Kidney tubule cell (primary cell): Measurements from ENCODE around the gene KIR3DL1.
A peak's percentile ranks its signal among the peaks of the same experiment; 100 is the strongest.
"Not testable (repeated sequence)": the region's sequence is repeated elsewhere in the genome, so short reads cannot be mapped to it uniquely, and the experiment has no call there.

Experiments
- DNase-seq: peaks from one replicate; pipeline ENCODE4 v3.0.0-alpha.2; 2018; ENCODE audit warnings: low spot score

The KIR3DL1 gene

DNA sequence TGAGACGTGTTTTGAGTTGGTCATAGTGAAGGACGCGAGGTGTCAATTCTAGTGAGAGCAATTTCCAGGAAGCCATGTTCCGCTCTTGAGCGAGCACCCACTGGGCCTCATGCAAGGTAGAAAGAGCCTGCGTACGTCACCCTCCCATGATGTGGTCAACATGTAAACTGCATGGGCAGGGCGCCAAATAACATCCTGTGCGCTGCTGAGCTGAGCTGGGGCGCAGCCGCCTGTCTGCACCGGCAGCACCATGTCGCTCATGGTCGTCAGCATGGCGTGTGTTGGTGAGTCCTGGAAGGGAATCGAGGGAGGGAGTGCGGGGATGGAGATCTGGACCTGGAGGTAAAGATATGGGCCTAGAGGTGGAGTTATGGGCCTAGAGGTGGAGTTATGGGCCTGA lies at the start of gene KIR3DL1:
Gene KIR3DL1 (plus strand): TSS at position 218 of the 400 bp plus-strand sequence.
- DNase-seq = not testable (repeated sequence)

GRCh38 chr19:54769646-54770045 lies 46.6 kb upstream of the KIR3DL1 start, which contains the start of gene KIR2DL1:
Gene KIR2DL1, plus strand, starts transcription at chr19:54769793. Its CDS starts 58 bp downstream, at chr19:54769851.
- DNase-seq = not testable (repeated sequence)

- DNase-seq = not testable (repeated sequence)
These were observed 45.8 kb upstream of the KIR3DL1 start for GRCh38 chr19:54770511-54770910.

- DNase-seq = peak; percentile 26
These were observed 45.0 kb upstream of the KIR3DL1 start for GRCh38 chr19:54771018-54771960.

DNA sequence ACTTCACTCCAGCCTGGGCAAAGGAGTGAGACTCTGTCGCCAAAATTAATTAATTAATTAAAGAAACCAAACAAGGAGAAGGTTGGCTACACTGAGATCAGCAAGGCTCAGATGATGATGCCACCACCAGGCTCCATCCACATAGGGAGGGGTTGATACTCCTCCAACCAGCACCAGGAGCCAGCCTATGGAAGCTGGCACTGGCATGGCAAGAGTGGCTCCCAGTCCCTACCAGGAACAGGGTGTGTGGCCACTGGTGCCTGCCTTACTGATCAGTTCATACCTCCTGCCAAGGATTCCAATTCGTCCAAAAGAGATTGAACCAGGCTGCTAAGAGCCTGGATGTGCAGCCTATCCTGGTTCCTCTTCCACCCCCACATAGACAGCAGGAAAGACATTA lies 43.6 kb upstream of the KIR3DL1 start:
- not testable (repeated sequence) for DNase-seq

- DNase-seq = not testable (repeated sequence)
These were observed 41.0 kb upstream of the KIR3DL1 start for GRCh38 chr19:54775095-54775815.

DNA sequence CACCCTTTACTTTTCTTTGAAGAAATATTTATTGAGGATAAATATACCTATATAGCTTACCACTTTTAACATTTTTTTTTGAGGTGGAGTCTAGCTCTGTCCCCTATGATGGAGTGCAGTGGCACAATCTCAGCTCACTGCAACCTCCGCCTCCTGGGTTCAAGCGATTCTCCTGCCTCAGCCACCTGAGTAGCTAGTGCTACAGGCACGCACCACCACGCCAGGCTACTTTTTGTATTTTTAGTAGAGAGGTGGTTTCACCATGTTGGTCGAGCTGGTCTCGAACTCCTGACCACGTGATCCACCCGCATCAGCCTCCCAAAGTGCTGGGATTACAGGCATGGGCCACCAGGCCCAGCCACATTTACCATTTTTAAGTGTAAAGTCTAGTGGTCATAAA lies 40.4 kb upstream of the KIR3DL1 start:
- not testable (repeated sequence) for DNase-seq

GRCh38 chr19:54777851-54778250 lies 38.4 kb upstream of the KIR3DL1 start:
- DNase-seq = not testable (repeated sequence)

GRCh38 chr19:54778896-54779295 lies 37.4 kb upstream of the KIR3DL1 start:
- not testable (repeated sequence) for DNase-seq

DNA sequence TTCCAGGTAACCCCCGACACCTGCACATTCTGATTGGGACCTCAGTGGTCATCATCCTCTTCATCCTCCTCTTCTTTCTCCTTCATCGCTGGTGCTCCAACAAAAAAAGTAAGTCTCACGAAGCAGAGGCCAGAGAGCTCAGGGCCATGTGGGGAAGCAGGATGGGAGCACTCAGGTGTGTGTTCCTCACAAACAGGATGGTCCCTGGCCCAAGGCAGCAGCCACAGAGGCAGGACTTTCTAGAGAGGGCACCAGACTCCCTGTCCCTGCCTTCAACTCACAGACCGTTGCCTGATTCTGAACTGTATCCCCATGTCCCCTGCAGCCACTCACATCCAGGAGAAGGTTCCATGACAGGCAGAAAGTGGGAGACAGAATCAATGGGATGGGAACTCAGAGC lies 33.4 kb upstream of the KIR3DL1 start:
- not testable (repeated sequence) for DNase-seq

GRCh38 chr19:54786091-54786723 lies 30.1 kb upstream of the KIR3DL1 start:
- DNase-seq = not testable (repeated sequence)

DNA sequence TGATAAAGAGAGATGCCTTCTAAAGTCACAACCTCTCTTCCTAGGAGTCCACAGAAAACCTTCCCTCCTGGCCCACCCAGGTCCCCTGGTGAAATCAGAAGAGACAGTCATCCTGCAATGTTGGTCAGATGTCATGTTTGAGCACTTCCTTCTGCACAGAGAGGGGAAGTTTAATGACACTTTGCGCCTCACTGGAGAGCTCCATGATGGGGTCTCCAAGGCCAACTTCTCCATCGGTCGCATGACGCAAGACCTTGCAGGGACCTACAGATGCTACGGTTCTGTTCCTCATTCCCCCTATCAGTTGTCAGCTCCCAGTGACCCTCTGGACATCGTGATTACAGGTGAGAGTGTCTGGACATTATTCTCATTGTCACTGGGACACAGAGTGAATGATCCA lies 28.1 kb upstream of the KIR3DL1 start:
- DNase-seq = not testable (repeated sequence)

DNA sequence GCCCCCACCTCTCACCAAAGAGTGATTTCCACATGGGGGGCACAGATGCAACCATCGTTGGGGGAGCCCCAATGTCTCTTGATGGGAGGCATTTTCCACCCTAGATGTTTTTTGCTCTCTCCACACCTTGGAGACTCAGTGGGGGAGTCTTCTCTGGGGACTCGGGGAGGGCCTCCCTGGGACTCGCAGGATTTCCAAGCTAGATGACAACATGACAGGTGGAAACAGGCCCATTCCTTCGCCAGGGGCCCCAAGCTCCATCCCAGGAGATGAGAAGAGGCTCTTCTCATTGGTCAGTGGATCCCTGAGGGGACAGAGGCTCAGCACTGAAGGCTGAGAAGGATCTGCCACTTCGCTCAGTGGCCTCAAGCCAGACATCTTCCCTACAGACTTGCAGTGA lies 25.6 kb upstream of the KIR3DL1 start:
- no peak for DNase-seq

DNA sequence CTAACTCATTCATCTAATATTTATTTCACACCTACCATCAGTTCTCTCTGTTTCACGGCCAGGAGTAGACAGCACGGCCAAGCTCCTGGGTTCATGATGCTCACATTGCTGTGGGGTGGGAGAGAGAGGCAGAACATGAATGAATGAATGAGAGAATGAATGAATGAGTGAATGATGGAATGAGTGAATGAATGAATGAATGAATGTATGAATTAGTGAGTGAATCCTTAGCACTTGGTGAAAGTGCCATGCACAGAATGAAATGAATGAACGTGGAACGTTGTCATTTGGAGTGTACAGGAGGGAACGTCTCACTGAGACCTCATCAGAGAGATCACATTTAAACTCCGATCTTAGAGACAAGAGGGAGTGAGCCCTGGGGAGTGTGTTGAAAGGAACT lies 24.8 kb upstream of the KIR3DL1 start:
- DNase-seq = no peak

DNA sequence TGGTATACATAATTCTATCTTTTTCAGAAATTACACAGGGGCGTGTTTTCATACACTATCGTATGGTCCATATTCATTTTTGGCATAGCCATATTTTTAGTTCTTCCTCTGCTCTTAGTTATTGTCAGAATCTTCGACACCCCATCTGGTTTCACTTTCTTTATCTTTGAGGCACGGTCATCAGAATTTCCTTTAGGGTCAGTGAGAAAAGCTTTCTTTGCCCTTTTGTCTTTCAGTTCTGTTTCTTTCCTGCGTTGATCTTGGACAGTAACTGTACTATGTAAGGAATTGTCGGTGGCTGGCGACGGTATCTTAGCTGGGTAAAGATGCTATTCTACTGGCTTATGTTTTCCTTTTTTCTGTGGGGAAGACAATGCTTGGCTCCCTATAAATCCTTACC lies 23.5 kb upstream of the KIR3DL1 start:
- no peak for DNase-seq

DNA sequence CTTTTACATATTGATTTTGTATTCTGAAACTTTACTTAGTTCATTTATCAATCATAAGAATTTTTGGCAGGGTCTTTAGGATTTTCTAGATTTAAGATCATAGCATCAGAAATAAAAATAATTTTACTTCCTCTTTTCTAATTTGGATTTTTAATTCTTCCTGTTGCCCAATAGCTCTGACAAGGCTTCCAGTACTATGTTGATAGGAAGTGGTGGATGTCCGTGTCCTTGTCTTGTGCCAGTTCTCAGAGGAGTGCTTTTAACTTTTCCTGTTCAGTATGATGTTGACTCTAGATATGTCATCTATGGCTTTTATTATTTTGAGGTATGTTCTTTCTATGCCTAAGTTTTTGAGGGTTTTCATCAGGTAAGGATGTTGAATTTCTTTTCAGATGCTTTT lies 20.5 kb upstream of the KIR3DL1 start:
- DNase-seq = no peak

- no peak for DNase-seq
These were observed 12.9 kb upstream of the KIR3DL1 start, which contains the start of gene KIR2DL4 for GRCh38 chr19:54803410-54803809. Gene KIR2DL4, plus strand, starts transcription at chr19:54803610. Its CDS starts 42 bp downstream, at chr19:54803652.

GRCh38 chr19:54804101-54804500 lies 12.2 kb upstream of the KIR3DL1 start:
- DNase-seq = no peak

GRCh38 chr19:54804571-54804970 lies 11.7 kb upstream of the KIR3DL1 start:
- DNase-seq = no peak

- DNase-seq = no peak
These were observed 10.4 kb upstream of the KIR3DL1 start for GRCh38 chr19:54805665-54806515.

GRCh38 chr19:54806516-54806838 lies 9.8 kb upstream of the KIR3DL1 start:
- no peak for DNase-seq
